ENCODE results near the gene RAPGEF1. TPM values are rescaled to one million over a fixed set of nuclear protein-coding genes. Genes with fewer than 3 reads are reported as not detected.

RAPGEF1 gene
- total RNA-seq, 1 experiment from 2014 or later: 55.6 TPM

- Histone ChIP-seq H2BK120ac (ENCODE audit: low read depth, low read length, poor library complexity, severe bottlenecking) (no peak overlapping the region), H4K20me1 (ENCODE audit: control insufficient read depth, insufficient read depth, insufficient read length) (no peaks in the 10 kb centered on the region), H3K4me1 (ENCODE audit: insufficient read depth, low read length) (no peaks in the 10 kb centered on the region), H3K79me1 (ENCODE audit: insufficient read depth, low read depth, low read length, poor library complexity, severe bottlenecking) (no peaks in the 10 kb centered on the region), H2BK12ac (ENCODE audit: insufficient read length, low read depth, low read length) (no peak overlapping the region), H3K9ac (ENCODE audit: extremely low read depth, insufficient read length, low read length) (no peak overlapping the region), H3K18ac (ENCODE audit: insufficient read length, low read depth, low read length) (no peak overlapping the region), H4K91ac (ENCODE audit: insufficient read length, low read depth, low read length) (no peak overlapping the region), H2BK5ac (ENCODE audit: insufficient read length, low read length) (no peak overlapping the region), H3K23me2 (ENCODE audit: insufficient read length, low read depth, low read length, poor library complexity, severe bottlenecking) (no peaks in the 10 kb centered on the region), H4K5ac (ENCODE audit: insufficient read length, low read depth, low read length) (no peak overlapping the region), H3K27ac (ENCODE audit: insufficient read length, low read depth, low read length) (no peak overlapping the region), H3K23ac (ENCODE audit: insufficient read length, low read depth, low read length) (no peak overlapping the region), H3K79me2 (ENCODE audit: insufficient read depth, low read length) (no peaks in the 10 kb centered on the region), H2AFZ (ENCODE audit: low read length) (no peak overlapping the region), H2BK20ac (ENCODE audit: low read depth, low read length, poor library complexity, severe bottlenecking) (no peak overlapping the region), H3T11ph (ENCODE audit: low read length) (no peak overlapping the region), H3K56ac (ENCODE audit: insufficient read length, low read depth, low read length) (no peak overlapping the region), H3K9me3 (ENCODE audit: control insufficient read depth, low read depth, low read length) (no peaks in the 10 kb centered on the region), H2BK15ac (ENCODE audit: low read depth, low read length) (no peak overlapping the region), H3K4ac (ENCODE audit: low read depth, low read length) (no peak overlapping the region), H3K27me3 (ENCODE audit: insufficient read depth, low read length) (no peaks in the 10 kb centered on the region), H4K8ac (replicated peaks; ENCODE audit: insufficient read length, low read depth, low read length) (no peak overlapping the region), H3K14ac (ENCODE audit: insufficient read depth, low read length) (no peak overlapping the region), H3K4me2 (ENCODE audit: insufficient read depth, insufficient read length, low read length) (no peak overlapping the region), H2AK5ac (ENCODE audit: insufficient read length, low read length) (no peak overlapping the region)
- no peaks in the 10 kb centered on the region for H3K9me3 Mint-ChIP-seq
- peaks cover 3 to 9% of the 10 kb centered on the region in 2 experiments for H3K4me1 Mint-ChIP-seq
- peak overlapping the region in 1 of 3 experiments; percentile 78; a peak in 3 of 7 replicates for H3K27ac Mint-ChIP-seq
- WGBS (ENCODE audit: extremely low coverage, insufficient read length, low lambda C conversion rate): no CpG with 5 or more reads among the region's 16 CpGs
- no peak for TF ChIP-seq CTCF (conservative IDR thresholded peaks at IDR 0.05)
- no peaks in the 10 kb centered on the region for H3K27me3 Mint-ChIP-seq (ENCODE audit: low read depth)
- H3K36me3 Mint-ChIP-seq (ENCODE audit: insufficient read depth in 1 of 3, low read depth in 3 of 3): peaks cover 28 to 63% (median 36%) of the 10 kb centered on the region in 3 experiments
- no peak overlapping the region for H3K4me3 Mint-ChIP-seq
- no peak for DNase-seq
These were observed 121.1 kb downstream of the RAPGEF1 start for GRCh38 chr9:131618785-131619184.

All from H9 (cell line).